Gastroesophageal sphincter (tissue), 3 donors: Measurements from ENCODE around the gene GALK2.

Source experiments
- POLR2A ChIP-seq, 2 donors: fragments of 450-650 bp; IDR thresholded peaks; one replicate each; pipeline ENCODE4 v1.6.1; 2017; ENCODE audit warnings: antibody characterized with exemption in 2 of 2, mild to moderate bottlenecking in 2 of 2, moderate library complexity in 1 of 2
- TF ChIP-seq, protein P1 (sequence below), 4 experiments: fragments of 200-600 bp in 2 of 4; fragments of 450-650 bp in 2 of 4; sonication (generic) in 1 of 4; IDR thresholded peaks; one replicate each; pipeline ENCODE4 v1.5.1; 2017 to 2019; ENCODE audit warnings: antibody characterized with exemption in 4 of 4, mild to moderate bottlenecking in 2 of 4, moderate library complexity in 2 of 4

- TF ChIP-seq, protein P1, sequence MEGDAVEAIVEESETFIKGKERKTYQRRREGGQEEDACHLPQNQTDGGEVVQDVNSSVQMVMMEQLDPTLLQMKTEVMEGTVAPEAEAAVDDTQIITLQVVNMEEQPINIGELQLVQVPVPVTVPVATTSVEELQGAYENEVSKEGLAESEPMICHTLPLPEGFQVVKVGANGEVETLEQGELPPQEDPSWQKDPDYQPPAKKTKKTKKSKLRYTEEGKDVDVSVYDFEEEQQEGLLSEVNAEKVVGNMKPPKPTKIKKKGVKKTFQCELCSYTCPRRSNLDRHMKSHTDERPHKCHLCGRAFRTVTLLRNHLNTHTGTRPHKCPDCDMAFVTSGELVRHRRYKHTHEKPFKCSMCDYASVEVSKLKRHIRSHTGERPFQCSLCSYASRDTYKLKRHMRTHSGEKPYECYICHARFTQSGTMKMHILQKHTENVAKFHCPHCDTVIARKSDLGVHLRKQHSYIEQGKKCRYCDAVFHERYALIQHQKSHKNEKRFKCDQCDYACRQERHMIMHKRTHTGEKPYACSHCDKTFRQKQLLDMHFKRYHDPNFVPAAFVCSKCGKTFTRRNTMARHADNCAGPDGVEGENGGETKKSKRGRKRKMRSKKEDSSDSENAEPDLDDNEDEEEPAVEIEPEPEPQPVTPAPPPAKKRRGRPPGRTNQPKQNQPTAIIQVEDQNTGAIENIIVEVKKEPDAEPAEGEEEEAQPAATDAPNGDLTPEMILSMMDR (IDR thresholded peaks at IDR 0.05), result no peak
- no peak for TF ChIP-seq POLR2A (IDR thresholded peaks at IDR 0.05)
Observed at GRCh38 chr15:49174902-49175301, 4.9 kb downstream of the GALK2 start.
